Measurements from ENCODE around the gene PCDH9.

The PCDH9 gene

DNA sequence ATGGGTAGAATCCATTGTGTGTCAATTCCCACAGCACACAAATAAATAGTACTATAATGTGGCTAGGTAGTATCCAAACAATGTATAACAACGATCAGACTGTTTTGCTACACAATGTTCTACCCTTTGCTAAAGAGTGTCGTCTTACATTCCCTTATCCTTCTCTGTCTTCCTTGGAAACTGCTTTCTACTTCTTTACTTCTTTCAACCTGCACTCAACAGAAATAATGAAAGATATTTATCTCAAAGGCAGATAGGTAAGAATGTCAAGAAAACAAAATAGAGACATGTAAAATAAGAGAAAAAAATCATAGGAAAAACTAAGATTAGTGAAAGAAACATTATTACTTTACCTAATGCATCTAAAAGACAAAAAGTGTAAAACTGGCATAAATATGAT lies 814.7 kb downstream of the PCDH9 start:
- DNase-seq, result no peak

- DNase-seq, result no peak
These were observed 815.9 kb downstream of the PCDH9 start for GRCh38 chr13:66414066-66414800.

GRCh38 chr13:66410314-66410713 lies 819.8 kb downstream of the PCDH9 start:
- no peak for DNase-seq

- DNase-seq, result no peak
These were observed 820.6 kb downstream of the PCDH9 start for GRCh38 chr13:66409542-66409941.

DNA sequence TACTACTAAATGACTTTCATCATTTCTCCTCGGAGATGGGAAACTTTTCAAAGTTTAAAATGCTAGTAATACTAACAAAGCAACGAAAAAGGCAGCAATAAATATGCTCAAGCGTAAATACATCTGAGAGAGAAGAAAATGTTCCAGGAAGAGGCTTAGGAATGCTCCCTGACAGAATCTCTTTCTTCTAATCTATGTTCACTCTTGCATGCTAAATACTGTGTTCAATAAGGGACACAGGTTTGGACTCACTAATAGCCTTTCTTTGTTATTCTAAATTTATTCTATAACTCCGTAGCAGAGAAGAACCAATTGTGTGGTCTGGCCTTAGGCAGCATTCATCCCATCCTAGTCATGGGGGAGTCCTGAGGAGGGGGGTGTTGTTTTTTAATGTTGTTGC lies 823.0 kb downstream of the PCDH9 start:
- DNase-seq, result no peak

GRCh38 chr13:66405908-66406802 lies 824.0 kb downstream of the PCDH9 start:
- DNase-seq, result no peak

- no peak for DNase-seq
These were observed 827.6 kb downstream of the PCDH9 start for GRCh38 chr13:66402546-66402945.

GRCh38 chr13:66402066-66402465 lies 828.1 kb downstream of the PCDH9 start:
- no peak for DNase-seq

- no peak for DNase-seq
These were observed 829.8 kb downstream of the PCDH9 start for GRCh38 chr13:66400292-66400691.

DNA sequence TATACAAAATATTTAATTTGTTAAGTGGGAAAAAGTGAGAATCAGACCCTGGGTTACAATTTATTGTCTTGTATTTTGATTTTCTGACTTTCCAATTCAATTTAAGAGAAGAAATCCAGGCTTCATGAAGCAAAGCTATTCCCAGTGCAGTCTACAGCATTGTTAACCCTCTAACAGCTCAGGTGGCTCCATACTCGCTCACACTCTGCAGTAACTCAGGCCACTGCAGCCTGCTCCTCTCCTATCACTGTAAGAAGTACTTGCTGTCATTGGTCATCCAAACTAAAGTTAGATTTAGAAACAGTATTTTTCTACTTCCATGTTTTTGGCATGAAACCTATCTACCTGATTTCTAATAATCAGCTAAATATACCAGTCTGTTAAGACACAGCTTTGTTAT lies 830.3 kb downstream of the PCDH9 start:
- DNase-seq, result no peak

- no peak for DNase-seq
These were observed 833.0 kb downstream of the PCDH9 start for GRCh38 chr13:66397133-66397532.

GRCh38 chr13:66391322-66391721 lies 838.8 kb downstream of the PCDH9 start:
- DNase-seq, result no peak

DNA sequence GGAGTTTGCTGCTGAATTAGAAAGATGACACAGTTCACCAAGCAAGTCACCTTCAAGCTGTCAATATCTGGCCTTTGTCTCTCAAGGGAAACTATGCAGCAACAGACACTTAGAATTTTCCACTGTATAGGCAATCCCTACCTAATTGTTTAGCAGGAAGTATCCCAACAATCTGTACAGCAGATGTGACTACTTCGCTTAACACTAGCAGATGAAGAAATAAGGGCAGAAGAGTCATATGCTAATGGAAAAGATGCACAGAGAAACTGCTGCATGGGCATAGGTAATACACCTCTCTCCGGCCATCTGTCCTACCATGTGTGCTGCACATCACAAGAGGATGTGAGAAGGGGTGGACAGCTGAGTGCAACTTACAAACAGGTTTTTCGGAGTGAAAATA lies 851.2 kb downstream of the PCDH9 start:
- no peak for DNase-seq

- DNase-seq, result no peak
These were observed 852.6 kb downstream of the PCDH9 start for GRCh38 chr13:66377569-66377968.

GRCh38 chr13:66375756-66376155 lies 854.4 kb downstream of the PCDH9 start:
- no peak for DNase-seq

DNA sequence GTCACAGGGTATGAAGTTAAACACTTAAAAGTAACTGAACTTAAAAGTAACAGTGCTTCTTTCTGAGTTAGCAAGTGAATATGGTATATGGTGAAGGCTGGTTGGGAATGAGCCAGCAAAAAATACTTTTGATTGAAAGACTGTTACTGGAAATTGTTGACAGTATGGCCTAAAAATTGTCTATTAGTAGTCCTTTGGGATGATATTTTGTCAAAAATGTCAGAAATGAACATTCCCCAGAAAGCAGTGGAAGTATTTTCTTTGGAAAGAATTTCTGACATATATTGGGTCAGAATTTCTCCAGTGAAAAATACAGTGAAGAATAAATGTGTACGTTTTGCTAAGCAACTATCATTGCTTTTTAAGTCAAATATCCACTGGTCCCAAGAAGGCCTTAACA lies 860.5 kb downstream of the PCDH9 start:
- no peak for DNase-seq

- DNase-seq, result no peak
These were observed 862.8 kb downstream of the PCDH9 start for GRCh38 chr13:66367356-66367755.

DNA sequence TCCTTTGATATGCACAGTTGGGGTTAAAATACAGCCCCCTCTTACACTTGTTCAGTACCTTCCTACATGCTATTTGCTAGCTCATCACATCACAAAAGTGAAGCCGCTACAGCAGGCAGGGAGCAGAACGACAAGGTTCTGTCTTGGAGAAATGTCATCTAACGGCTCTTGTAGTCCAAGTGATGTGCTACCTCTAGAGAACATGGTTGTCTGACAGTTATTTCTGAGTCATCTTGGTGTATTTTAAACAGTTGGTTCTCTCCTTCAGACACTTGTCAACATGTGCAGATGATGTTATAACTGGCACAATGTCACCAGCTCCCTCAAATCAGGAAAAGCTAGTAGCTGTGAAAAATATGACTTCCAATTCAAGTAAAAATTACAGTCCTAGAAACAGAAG lies 865.0 kb downstream of the PCDH9 start:
- no peak for DNase-seq

- DNase-seq, result no peak
These were observed 865.8 kb downstream of the PCDH9 start for GRCh38 chr13:66364346-66364745.

GRCh38 chr13:66362485-66362884 lies 867.7 kb downstream of the PCDH9 start:
- no peak for DNase-seq

DNA sequence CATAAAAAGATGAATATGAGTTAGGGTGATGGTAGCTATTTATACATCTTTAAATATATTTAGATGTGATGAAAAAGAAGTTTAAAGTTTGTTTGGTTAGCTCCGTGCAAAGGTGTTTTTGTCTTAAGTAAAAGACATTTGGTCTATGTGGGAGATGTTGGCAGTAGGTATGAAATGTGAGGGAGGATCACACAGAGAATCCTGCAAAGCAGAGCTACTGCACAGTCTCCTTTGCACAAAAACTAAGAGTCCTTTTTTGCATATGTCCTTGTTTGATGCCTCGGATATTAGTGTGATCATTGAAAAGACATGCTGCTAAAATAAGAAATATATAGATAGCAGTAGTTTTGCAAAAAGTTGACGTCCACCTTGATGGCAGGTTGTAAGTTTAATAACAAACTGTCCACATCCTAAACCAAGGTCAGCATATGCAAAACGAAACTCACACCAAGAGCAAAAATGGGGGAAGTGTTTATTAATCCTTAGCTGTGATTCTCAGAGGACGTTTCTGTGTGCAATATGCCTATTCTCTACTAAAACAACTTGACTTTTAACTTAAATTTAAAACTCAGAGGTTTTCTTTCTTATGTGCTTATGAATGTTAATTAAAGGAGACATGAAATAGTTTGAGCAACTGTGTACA lies 870.1 kb downstream of the PCDH9 start:
- no peak for DNase-seq

DNA sequence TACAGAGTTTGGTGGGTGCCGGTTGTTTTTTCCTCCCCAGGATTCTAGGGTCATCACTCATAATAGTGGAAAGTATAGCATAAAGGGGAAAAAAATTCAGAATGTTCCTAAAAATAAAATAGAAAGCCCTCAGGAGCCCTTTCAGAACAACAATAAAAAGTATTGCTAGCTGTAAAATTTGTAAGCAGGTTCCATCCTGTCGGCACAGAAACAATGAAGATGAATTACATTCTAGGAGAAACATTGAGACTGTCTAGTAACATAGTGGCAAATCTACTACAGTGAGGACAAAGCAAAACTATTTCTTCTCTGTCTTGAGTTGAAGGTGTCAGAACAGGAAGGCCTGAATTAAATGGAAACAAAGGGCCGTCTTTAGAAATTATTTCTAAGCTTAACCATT lies 870.7 kb downstream of the PCDH9 start:
- no peak for DNase-seq

GRCh38 chr13:66358564-66358963 lies 871.6 kb downstream of the PCDH9 start:
- DNase-seq, result no peak

GRCh38 chr13:66357463-66357862 lies 872.7 kb downstream of the PCDH9 start:
- no peak for DNase-seq

All from activated effector memory CD4-positive, alpha-beta T cell treated with anti-CD3 and anti-CD28 coated beads, Interleukin-2, amount 50 U/mL, for 16 hours (primary cell).